OCI-LY1 (cell line): ENCODE data around the gene RNASE8.

Experiments used
- H2AFZ ChIP-seq: fragments of 200-600 bp; sonication (generic), shearing (Covaris generic); 2 replicates; pipeline ENCODE4 v1.6.0; 2014; ENCODE audit warnings: antibody characterized with exemption, mild to moderate bottlenecking, low read length
- H3F3A ChIP-seq: fragments of 200-600 bp; sonication (generic), shearing (Covaris generic); 2 replicates; pipeline ENCODE4 v1.6.0; 2014; ENCODE audit warnings: mild to moderate bottlenecking, antibody characterized with exemption, low read length, moderate library complexity; ENCODE audit not compliant: insufficient read depth
- H3K27ac ChIP-seq: fragments of 200-600 bp; sonication (generic); 2 replicates; pipeline ENCODE4 v1.5.1; 2014; ENCODE audit warnings: low read length, mixed run types, mild to moderate bottlenecking, low read depth; ENCODE audit not compliant: poor library complexity, severe bottlenecking
- H3K27me3 ChIP-seq: fragments of 200-600 bp; sonication (generic); 2 replicates; pipeline ENCODE4 v1.6.0; 2014; ENCODE audit warnings: antibody characterized with exemption, mild to moderate bottlenecking, low read length, moderate library complexity; ENCODE audit not compliant: insufficient read depth
- H3K36me3 ChIP-seq: fragments of 200-600 bp; sonication (generic); 2 replicates; pipeline ENCODE4 v1.6.1; 2014; ENCODE audit warnings: mild to moderate bottlenecking, antibody characterized with exemption, low read length, moderate library complexity, mixed read lengths; ENCODE audit not compliant: insufficient read depth
- H3K4me1 ChIP-seq: fragments of 200-600 bp; sonication (generic); 2 replicates; pipeline ENCODE4 v1.5.1; 2014; ENCODE audit warnings: mild to moderate bottlenecking, low read length, moderate library complexity; ENCODE audit not compliant: insufficient read depth, severe bottlenecking
- H3K4me2 ChIP-seq: fragments of 200-600 bp; sonication (generic), shearing (Covaris generic); 2 replicates; pipeline ENCODE4 v1.6.1; 2014; ENCODE audit warnings: low read length
- H3K4me3 ChIP-seq: fragments of 200-600 bp; sonication (generic); 2 replicates; pipeline ENCODE4 v1.5.1; 2014; ENCODE audit warnings: low read length, low read depth, mild to moderate bottlenecking, mixed read lengths; ENCODE audit not compliant: poor library complexity, severe bottlenecking
- H3K79me2 ChIP-seq: fragments of 200-600 bp; shearing (Covaris generic); 2 replicates; pipeline ENCODE4 v1.6.1; 2016; ENCODE audit warnings: mixed run types, low read length, mixed read lengths; ENCODE audit not compliant: insufficient read depth
- H3K9ac ChIP-seq: fragments of 200-600 bp; sonication (generic), shearing (Covaris generic); 2 replicates; pipeline ENCODE4 v1.6.1; 2014; ENCODE audit warnings: mild to moderate bottlenecking, low read length, mixed read lengths
- H3K9me2 ChIP-seq: fragments of 200-600 bp; sonication (generic), shearing (Covaris generic); 2 replicates; pipeline ENCODE4 v1.6.1; 2014; ENCODE audit warnings: low read depth, mild to moderate bottlenecking, low read length, mixed read lengths
- H3K9me3 ChIP-seq: fragments of 200-600 bp; shearing (Covaris generic); 2 replicates; pipeline ENCODE4 v1.6.1; 2014; ENCODE audit warnings: low read length, mixed read lengths
- H4K20me1 ChIP-seq: fragments of 200-600 bp; sonication (generic), shearing (Covaris generic); 2 replicates; pipeline ENCODE4 v1.6.0; 2016; ENCODE audit warnings: mild to moderate bottlenecking, low read length; ENCODE audit not compliant: insufficient read depth
- EZH2 ChIP-seq: fragments of 200-600 bp; sonication (generic), shearing (Covaris generic); IDR thresholded peaks from 2 replicates; pipeline ENCODE4 v1.8.0; 2017; ENCODE audit warnings: borderline replicate concordance, mixed run types, mild to moderate bottlenecking, antibody characterized with exemption, low read length, moderate library complexity, mixed read lengths
- TF ChIP-seq, protein P1 (sequence below): fragments of 200-600 bp; sonication (generic), shearing (Covaris generic); IDR thresholded peaks from 2 replicates; pipeline ENCODE4 v1.5.1; 2017; ENCODE audit warnings: mild to moderate bottlenecking, antibody characterized with exemption, low read length, moderate library complexity, mixed read lengths

The RNASE8 gene

DNA sequence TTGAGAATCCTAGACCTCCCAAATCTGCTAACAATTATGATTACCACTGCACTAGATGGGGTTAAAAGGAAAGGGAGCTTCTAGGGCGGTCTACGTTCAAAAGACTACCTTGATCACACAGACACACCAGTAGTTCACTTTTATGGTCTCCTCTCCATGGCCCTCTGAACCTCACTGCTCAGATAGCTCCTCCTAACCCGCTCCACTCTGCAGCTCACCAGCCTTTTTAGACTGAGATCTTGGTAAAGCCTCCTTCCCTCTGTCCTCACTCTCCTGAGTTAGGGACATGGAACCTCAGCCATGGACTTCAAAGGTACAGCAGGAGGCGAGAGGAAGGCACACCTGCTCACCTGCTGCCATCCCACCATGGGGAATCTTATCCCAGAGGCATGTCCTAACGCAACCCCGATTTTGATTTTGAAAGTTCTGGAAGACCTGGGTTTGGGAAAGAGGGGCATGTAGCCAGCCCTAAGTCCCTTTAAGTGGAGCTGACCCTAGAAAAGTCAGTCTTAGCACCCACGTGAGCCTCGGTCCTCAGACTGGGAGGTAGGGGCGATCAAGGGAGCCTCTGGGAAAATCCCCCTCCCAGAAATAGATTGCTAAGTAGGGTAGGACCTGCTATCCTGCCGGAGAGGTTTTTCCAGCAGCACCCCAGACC, 39.5 kb downstream of the RNASE8 start:
- no peaks in the 10 kb centered on the region for H3K9me3 ChIP-seq
- H2AFZ ChIP-seq: no peak overlapping the region
- H3K9me2 ChIP-seq: no peaks in the 10 kb centered on the region
- H4K20me1 ChIP-seq: no peaks in the 10 kb centered on the region
- no peak overlapping the region for H3K27ac ChIP-seq
- no peak overlapping the region for H3K9ac ChIP-seq
- no peaks in the 10 kb centered on the region for H3K36me3 ChIP-seq
- H3K79me2 ChIP-seq: no peaks in the 10 kb centered on the region
- no peak overlapping the region for H3K4me2 ChIP-seq
- H3K4me1 ChIP-seq: peaks cover 9% of the 10 kb centered on the region
- H3F3A ChIP-seq: no peaks in the 10 kb centered on the region
- no peaks in the 10 kb centered on the region for H3K27me3 ChIP-seq
- peak overlapping the region; percentile 20 for H3K4me3 ChIP-seq
- no peak for TF ChIP-seq EZH2
- TF ChIP-seq, protein P1, sequence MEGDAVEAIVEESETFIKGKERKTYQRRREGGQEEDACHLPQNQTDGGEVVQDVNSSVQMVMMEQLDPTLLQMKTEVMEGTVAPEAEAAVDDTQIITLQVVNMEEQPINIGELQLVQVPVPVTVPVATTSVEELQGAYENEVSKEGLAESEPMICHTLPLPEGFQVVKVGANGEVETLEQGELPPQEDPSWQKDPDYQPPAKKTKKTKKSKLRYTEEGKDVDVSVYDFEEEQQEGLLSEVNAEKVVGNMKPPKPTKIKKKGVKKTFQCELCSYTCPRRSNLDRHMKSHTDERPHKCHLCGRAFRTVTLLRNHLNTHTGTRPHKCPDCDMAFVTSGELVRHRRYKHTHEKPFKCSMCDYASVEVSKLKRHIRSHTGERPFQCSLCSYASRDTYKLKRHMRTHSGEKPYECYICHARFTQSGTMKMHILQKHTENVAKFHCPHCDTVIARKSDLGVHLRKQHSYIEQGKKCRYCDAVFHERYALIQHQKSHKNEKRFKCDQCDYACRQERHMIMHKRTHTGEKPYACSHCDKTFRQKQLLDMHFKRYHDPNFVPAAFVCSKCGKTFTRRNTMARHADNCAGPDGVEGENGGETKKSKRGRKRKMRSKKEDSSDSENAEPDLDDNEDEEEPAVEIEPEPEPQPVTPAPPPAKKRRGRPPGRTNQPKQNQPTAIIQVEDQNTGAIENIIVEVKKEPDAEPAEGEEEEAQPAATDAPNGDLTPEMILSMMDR: no peak

DNA sequence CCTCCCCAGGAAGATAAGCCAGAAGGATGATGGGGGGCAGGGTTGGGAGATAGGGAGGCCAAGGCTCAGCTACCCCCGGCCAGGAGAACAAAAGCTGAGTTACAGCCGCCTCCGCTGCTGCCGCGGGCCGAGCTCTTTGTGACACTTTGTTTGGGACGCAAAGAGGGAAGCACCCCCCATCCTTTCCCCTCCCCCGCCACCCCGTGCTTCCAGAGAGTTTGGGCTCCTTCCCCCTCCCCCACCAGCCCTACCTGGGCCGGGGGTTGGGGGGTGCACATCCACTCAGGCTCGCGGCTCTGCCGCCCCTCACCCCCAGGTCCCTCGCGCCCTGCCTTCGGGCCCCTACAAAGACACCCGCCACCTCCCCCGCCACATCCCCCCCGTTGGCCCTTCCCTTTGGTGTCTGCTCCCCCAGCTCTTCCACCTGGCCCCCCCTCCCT, 40.0 kb downstream of the RNASE8 start:
- no peak overlapping the region for H2AFZ ChIP-seq
- H3K9me2 ChIP-seq: no peaks in the 10 kb centered on the region
- H3K9ac ChIP-seq: no peak overlapping the region
- H3K9me3 ChIP-seq: no peaks in the 10 kb centered on the region
- H3K4me1 ChIP-seq: peaks cover 8% of the 10 kb centered on the region
- H3K4me3 ChIP-seq: peak overlapping the region; percentile 20
- no peak overlapping the region for H3K4me2 ChIP-seq
- no peaks in the 10 kb centered on the region for H3K36me3 ChIP-seq
- no peaks in the 10 kb centered on the region for H3K27me3 ChIP-seq
- H3F3A ChIP-seq: no peaks in the 10 kb centered on the region
- TF ChIP-seq, protein P1: no peak
- no peak for TF ChIP-seq EZH2
- no peaks in the 10 kb centered on the region for H4K20me1 ChIP-seq
- H3K79me2 ChIP-seq: no peaks in the 10 kb centered on the region
- no peak overlapping the region for H3K27ac ChIP-seq

DNA sequence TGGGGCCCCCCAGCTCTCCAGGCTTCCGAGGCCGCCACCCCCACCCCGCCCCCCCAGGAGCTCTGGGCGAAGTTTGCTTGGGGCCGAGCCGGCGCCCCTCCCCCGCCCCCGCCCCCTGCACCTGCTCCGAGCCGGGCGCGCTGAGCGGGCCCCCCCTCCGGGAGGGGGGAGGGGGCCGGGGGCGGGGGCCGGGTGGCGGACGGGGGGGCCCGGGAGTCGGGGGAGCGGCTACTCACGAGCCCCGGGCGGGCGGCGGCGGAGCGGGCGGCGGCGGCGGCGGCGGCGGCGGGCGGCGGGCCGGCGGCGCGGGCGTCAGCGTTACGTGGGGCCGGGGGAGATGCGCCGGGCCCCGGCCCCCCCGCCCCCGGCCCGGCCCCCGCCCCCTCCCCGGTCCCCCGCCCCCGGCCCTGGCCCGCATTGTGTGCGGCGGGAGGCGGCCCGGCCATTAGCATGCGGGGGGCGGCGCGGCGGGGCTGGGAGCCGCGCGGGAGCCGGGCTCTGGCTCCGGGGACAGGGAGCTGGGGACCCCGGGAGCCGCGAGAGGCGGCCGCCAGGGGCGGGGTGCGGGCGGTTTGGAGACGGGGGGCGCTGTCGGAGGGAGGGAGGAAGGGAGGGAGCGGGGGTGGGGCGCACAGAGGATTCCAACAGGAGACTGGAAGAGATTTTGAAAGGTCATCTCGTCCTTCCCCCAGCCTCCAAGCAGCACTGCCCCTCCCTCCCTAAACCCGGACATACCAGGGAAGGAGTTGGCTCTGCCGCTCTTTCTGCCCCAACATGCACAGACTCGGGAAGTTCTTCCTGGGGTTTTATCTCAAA, 40.7 kb downstream of the RNASE8 start, which contains the start of gene ZNF219:
Gene ZNF219, minus strand, starts transcription at position 580 of the 816 bp plus-strand sequence. CDS start 5,064 bp downstream, outside the sequence.
- no peaks in the 10 kb centered on the region for H3K9me3 ChIP-seq
- no peaks in the 10 kb centered on the region for H3K9me2 ChIP-seq
- no peak within 1 kb of the TSS for H2AFZ ChIP-seq
- H3F3A ChIP-seq: no peaks in the 10 kb centered on the region
- H3K79me2 ChIP-seq: no peaks in the 10 kb centered on the region
- peaks cover 15% of the 10 kb centered on the region for H3K4me1 ChIP-seq
- peak within 1 kb of the TSS; percentile 62 for H3K4me3 ChIP-seq
- H3K27ac ChIP-seq: no peak within 1 kb of the TSS
- H4K20me1 ChIP-seq: no peaks in the 10 kb centered on the region
- H3K27me3 ChIP-seq: no peaks in the 10 kb centered on the region
- peak within 1 kb of the TSS; percentile 49 for H3K9ac ChIP-seq
- peak within 1 kb of the TSS; percentile 82 for H3K4me2 ChIP-seq
- TF ChIP-seq EZH2: no peak
- TF ChIP-seq, protein P1: no peak
- H3K36me3 ChIP-seq: no peaks in the 10 kb centered on the region
